HCT116 (cell line): ENCODE data around the gene MRPL36. TPM values are rescaled to one million over a fixed set of nuclear protein-coding genes. Genes with fewer than 3 reads are reported as not detected.

Experiments
- ATAC-seq: fragments of 200-7000 bp; cut with Tn5 transposase; 2 replicates; pipeline ENCODE4 v1.9.1; 2020; ENCODE audit warnings: mild to moderate bottlenecking, moderate library complexity
- BruUV-seq: library from RNA; stranded (reverse); fragments of 400-500 nt; replicated peaks from 2 replicates; lab custom pipeline; 2021; lab: Mats Ljungman, UMichigan
- CTCF ChIA-PET: fragments of 300-600 bp; sonication (Branson Sonifier 250); formaldehyde crosslinking; loops from one replicate; lab custom pipeline; 2021; ENCODE audit warnings: antibody characterized with exemption; lab: Charles Lee
- POLR2A ChIA-PET: fragments of 300-600, 350-600 bp; sonication (Branson Sonifier 250); formaldehyde crosslinking; loops from one replicate; lab custom pipeline; 2021; ENCODE audit warnings: antibody characterized with exemption; lab: Charles Lee
- RAD21 ChIA-PET, 2 experiments: fragments of 300-600 bp; sonication (Branson Sonifier 250); formaldehyde crosslinking; loops; one replicate each; lab custom pipeline; 2023; ENCODE audit warnings: low total read pairs in 2 of 2; ENCODE audit not compliant: uncharacterized antibody in 2 of 2, unreplicated experiment in 2 of 2, low non-redundant PET in 1 of 2; lab: Charles Lee
- DNase-seq: peaks from one replicate; pipeline ENCODE4 v3.0.0-alpha.2; 2010; ENCODE audit warnings: low read depth, low spot score
- H2AFZ ChIP-seq: fragments of 200-600 bp; shearing (Covaris generic), sonication (generic); 2 replicates; pipeline ENCODE4 v1.6.1; 2017; ENCODE audit warnings: low read depth, mixed run types, mixed read lengths, antibody characterized with exemption, low read length; ENCODE audit not compliant: poor library complexity, severe bottlenecking
- H3K27ac ChIP-seq: 2 replicates; pipeline ENCODE4 v1.5.1; 2012; ENCODE audit warnings: low read depth, low read length
- H3K27me3 ChIP-seq: fragments of 200-600 bp; sonication (generic); 2 replicates; pipeline ENCODE4 v1.6.1; 2016; ENCODE audit warnings: mixed run types, low read length, mixed read lengths; ENCODE audit not compliant: insufficient read depth
- H3K36me3 ChIP-seq, 2 experiments: fragments of 200-500 bp in 1 of 2; fragments of 200-600 bp in 1 of 2; sonication (Bioruptor generic) in 1 of 2; sonication (generic) in 1 of 2; 2 replicates each; pipeline versions ENCODE4 v1.5.1 to v1.6.1; 2014 to 2016; ENCODE audit warnings: low read length in 2 of 2, inconsistent platforms in 1 of 2, mixed read lengths in 1 of 2, mixed run types in 1 of 2; ENCODE audit not compliant: insufficient read depth in 2 of 2, control insufficient read depth in 1 of 2
- H3K4me1 ChIP-seq, 2 experiments: fragments of 200-600 bp in 1 of 2; sonication (generic) in 1 of 2; 2 replicates each; pipeline versions ENCODE4 v1.5.1 to v1.6.1; 2012 to 2017; ENCODE audit warnings: low read length in 2 of 2, inconsistent platforms in 1 of 2, mild to moderate bottlenecking in 1 of 2, mixed read lengths in 1 of 2, mixed run types in 1 of 2, moderate library complexity in 1 of 2; ENCODE audit not compliant: insufficient read depth in 2 of 2, control insufficient read depth in 1 of 2
- H3K4me2 ChIP-seq: fragments of 200-600 bp; sonication (generic); 2 replicates; pipeline ENCODE4 v1.6.1; 2017; ENCODE audit warnings: mixed run types, low read length, mixed read lengths
- H3K4me3 ChIP-seq, 2 experiments: fragments of 200-600 bp in 1 of 2; sonication (generic) in 1 of 2; replicated peaks in 1 of 2; 2 replicates each; pipeline ENCODE4 v1.5.1; 2011 to 2016; ENCODE audit warnings: low read length in 2 of 2, control low read depth in 1 of 2, low read depth in 1 of 2, mild to moderate bottlenecking in 1 of 2, mixed read lengths in 1 of 2, mixed run types in 1 of 2
- H3K79me2 ChIP-seq: fragments of 200-600 bp; sonication (generic); 2 replicates; pipeline ENCODE4 v1.6.1; 2017; ENCODE audit warnings: mild to moderate bottlenecking, mixed run types, low read length, moderate library complexity, mixed read lengths; ENCODE audit not compliant: insufficient read depth
- H3K9ac ChIP-seq: fragments of 200-600 bp; sonication (generic); 2 replicates; pipeline ENCODE4 v1.6.1; 2016; ENCODE audit warnings: low read length, mixed read lengths
- H3K9me2 ChIP-seq: fragments of 200-600 bp; sonication (generic), shearing (Covaris generic); 2 replicates; pipeline ENCODE4 v1.6.1; 2017; ENCODE audit warnings: mixed run types, mild to moderate bottlenecking, moderate library complexity; ENCODE audit not compliant: insufficient read depth
- H3K9me3 ChIP-seq, 2 experiments: fragments of 200-500 bp in 1 of 2; fragments of 200-600 bp in 1 of 2; sonication (Bioruptor generic) in 1 of 2; sonication (generic) in 1 of 2; 2 replicates each; pipeline ENCODE4 v1.6.1; 2014 to 2017; ENCODE audit warnings: low read length in 2 of 2, mixed read lengths in 2 of 2, inconsistent platforms in 1 of 2, low read depth in 1 of 2, mild to moderate bottlenecking in 1 of 2, mixed run types in 1 of 2, moderate library complexity in 1 of 2; ENCODE audit not compliant: control insufficient read depth in 1 of 2, insufficient read depth in 1 of 2
- H4K20me1 ChIP-seq: fragments of 200-600 bp; sonication (generic), shearing (Covaris generic); 2 replicates; pipeline ENCODE4 v1.6.1; 2017; ENCODE audit warnings: mixed run types, mild to moderate bottlenecking, moderate library complexity; ENCODE audit not compliant: insufficient read depth
- CBX3 ChIP-seq: IDR thresholded peaks from 2 replicates; pipeline ENCODE4 v1.6.1; 2012; ENCODE audit warnings: low read depth
- ELF1 ChIP-seq: IDR thresholded peaks from 2 replicates; pipeline ENCODE4 v1.6.1; 2012; ENCODE audit warnings: low read depth, borderline replicate concordance
- EZH2 ChIP-seq: fragments of 200-600 bp; sonication (generic); IDR thresholded peaks from 2 replicates; pipeline ENCODE4 v1.6.1; 2017; ENCODE audit warnings: antibody characterized with exemption, mixed run types
- POLR2A ChIP-seq: IDR thresholded peaks from 2 replicates; pipeline ENCODE4 v1.7.0; 2011; ENCODE audit warnings: borderline replicate concordance; ENCODE audit not compliant: insufficient read depth, insufficient read length; ENCODE audit errors: extremely low read depth
- RAD21 ChIP-seq: IDR thresholded peaks from 2 replicates; pipeline ENCODE4 v1.6.1; 2012; ENCODE audit warnings: low read depth, mild to moderate bottlenecking
- SIN3A ChIP-seq: IDR thresholded peaks from 2 replicates; pipeline ENCODE4 v1.6.1; 2012; ENCODE audit warnings: low read depth
- SRF ChIP-seq: IDR thresholded peaks from 2 replicates; pipeline ENCODE4 v1.6.1; 2012; ENCODE audit warnings: low read depth
- TCF7L2 ChIP-seq: IDR thresholded peaks from 2 replicates; pipeline ENCODE4 v1.7.0; 2011; ENCODE audit warnings: borderline replicate concordance, inconsistent platforms; ENCODE audit not compliant: insufficient read depth, insufficient read length; ENCODE audit errors: extremely low read depth
- intact Hi-C: fragments of 100-400 bp; cut with micrococcal nuclease; formaldehyde crosslinking; loops from 2 replicates; pipeline ENCODE4 v1.10.0; 2022
- total RNA-seq: library from RNA; stranded (reverse); gene quantifications from one replicate; pipeline ENCODE4 v1.2.1, GENCODE V29; 2021; ENCODE audit not compliant: unreplicated experiment
- TF ChIP-seq, protein P1 (sequence below): IDR thresholded peaks from 2 replicates; pipeline ENCODE4 v1.6.1; 2011; ENCODE audit warnings: mild to moderate bottlenecking, low read length, moderate library complexity; ENCODE audit not compliant: insufficient replicate concordance; ENCODE audit errors: extremely low read depth
- TF ChIP-seq, protein P2 (sequence below): IDR thresholded peaks from 2 replicates; pipeline ENCODE4 v1.6.1; 2012

The MRPL36 gene
- total RNA-seq, 1 experiment from 2014 or later, result 71.9 TPM

DNA sequence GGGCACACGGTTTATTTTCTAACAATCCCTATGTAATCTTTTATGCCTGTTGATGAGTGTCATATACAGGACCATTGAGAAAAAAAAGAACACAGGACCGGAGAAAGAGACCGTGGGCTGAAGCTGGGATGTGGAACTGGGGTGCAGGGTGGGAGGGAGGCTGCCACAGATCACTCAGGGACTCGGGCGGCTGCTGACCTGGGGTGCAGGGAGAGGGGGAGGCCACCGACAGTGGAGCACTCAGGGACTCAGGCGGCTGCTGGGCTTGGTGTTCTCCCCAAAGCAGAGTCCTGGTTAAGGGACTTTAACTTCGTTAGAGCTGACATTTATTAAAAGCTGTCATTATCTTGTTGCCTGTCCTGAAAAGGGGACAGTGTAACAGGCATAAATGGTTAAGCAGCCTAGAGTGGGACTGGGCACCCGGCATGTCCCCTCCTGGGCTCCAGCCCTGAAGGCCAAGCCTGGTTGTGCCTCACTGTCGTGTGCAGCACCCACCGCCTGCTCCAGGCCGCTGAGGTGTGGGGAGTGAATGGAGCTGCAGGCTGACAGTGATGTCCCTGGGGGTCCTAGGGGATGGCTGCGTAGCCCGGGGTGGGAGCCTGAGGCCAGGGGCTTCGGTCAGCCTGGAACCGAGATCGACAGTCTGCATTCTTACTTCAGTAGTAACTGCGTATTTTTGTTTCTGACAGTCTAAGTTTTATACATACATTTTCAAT is 15.6 kb upstream of the MRPL36 start:
- no peaks in the 10 kb centered on the region for H3K4me1 ChIP-seq
- no peak overlapping the region for H2AFZ ChIP-seq
- H4K20me1 ChIP-seq, result peaks cover 3% of the 10 kb centered on the region; the same call in 1 of the 2 replicates
- H3K79me2 ChIP-seq, result peaks cover 57% of the 10 kb centered on the region
- H3K36me3 ChIP-seq, result peaks cover 37 to 56% of the 10 kb centered on the region in 2 experiments
- ATAC-seq (no peak), DNase-seq (no peak)
- no peak overlapping the region for H3K27ac ChIP-seq
- H3K9me3 ChIP-seq, result no peaks in the 10 kb centered on the region
- no TSS peak for BruUV-seq
- no peaks in the 10 kb centered on the region for H3K27me3 ChIP-seq
- H3K4me2 ChIP-seq, result no peak overlapping the region
- POLR2A ChIA-PET, result no interaction called here
- no peak overlapping the region for H3K4me3 ChIP-seq
- RAD21 ChIA-PET, result no interaction called here
- TF ChIP-seq SIN3A, result no peak
- TF ChIP-seq RAD21, result no peak
- TF ChIP-seq TCF7L2, result no peak
- TF ChIP-seq, protein P1, sequence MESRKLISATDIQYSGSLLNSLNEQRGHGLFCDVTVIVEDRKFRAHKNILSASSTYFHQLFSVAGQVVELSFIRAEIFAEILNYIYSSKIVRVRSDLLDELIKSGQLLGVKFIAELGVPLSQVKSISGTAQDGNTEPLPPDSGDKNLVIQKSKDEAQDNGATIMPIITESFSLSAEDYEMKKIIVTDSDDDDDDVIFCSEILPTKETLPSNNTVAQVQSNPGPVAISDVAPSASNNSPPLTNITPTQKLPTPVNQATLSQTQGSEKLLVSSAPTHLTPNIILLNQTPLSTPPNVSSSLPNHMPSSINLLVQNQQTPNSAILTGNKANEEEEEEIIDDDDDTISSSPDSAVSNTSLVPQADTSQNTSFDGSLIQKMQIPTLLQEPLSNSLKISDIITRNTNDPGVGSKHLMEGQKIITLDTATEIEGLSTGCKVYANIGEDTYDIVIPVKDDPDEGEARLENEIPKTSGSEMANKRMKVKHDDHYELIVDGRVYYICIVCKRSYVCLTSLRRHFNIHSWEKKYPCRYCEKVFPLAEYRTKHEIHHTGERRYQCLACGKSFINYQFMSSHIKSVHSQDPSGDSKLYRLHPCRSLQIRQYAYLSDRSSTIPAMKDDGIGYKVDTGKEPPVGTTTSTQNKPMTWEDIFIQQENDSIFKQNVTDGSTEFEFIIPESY, result no peak
- TF ChIP-seq, protein P2, sequence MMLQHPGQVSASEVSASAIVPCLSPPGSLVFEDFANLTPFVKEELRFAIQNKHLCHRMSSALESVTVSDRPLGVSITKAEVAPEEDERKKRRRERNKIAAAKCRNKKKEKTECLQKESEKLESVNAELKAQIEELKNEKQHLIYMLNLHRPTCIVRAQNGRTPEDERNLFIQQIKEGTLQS, result no peak
- TF ChIP-seq POLR2A, result no peak
- no peak for TF ChIP-seq CBX3
- no peak for TF ChIP-seq SRF
- no peak for TF ChIP-seq ELF1
- no peak for TF ChIP-seq EZH2
- CTCF ChIA-PET, result no interaction called here
- no peaks in the 10 kb centered on the region for H3K9me2 ChIP-seq
- H3K9ac ChIP-seq, result no peak overlapping the region
- intact Hi-C loops, result no loop called here
